ENCODE data around the gene GALNT9. TPM values are rescaled to one million over a fixed set of nuclear protein-coding genes. Genes with fewer than 3 reads are reported as not detected.
A peak's percentile ranks its signal among the peaks of the same experiment; 100 is the strongest.

Gene GALNT9
- total RNA-seq, 2 donors from 2014 or later = 0.34 TPM; not detected in 1

GRCh38 chr12:132292328-132293319, 36.8 kb downstream of the GALNT9 start:
- Mint-ChIP-seq H3K27ac (no peak overlapping the region), H3K27me3 (peaks cover 7% of the 10 kb centered on the region), H3K4me1 (no peaks in the 10 kb centered on the region), H3K9me3 (no peaks in the 10 kb centered on the region), H3K36me3 (ENCODE audit: low read depth) (no peaks in the 10 kb centered on the region), H3K4me3 (no peak overlapping the region)
- ATAC-seq (replicated peaks) = no peak

- Mint-ChIP-seq H3K4me1 (no peaks in the 10 kb centered on the region), H3K27me3 (peaks cover 12% of the 10 kb centered on the region), H3K9me3 (no peaks in the 10 kb centered on the region), H3K27ac (no peak overlapping the region), H3K36me3 (ENCODE audit: low read depth) (no peaks in the 10 kb centered on the region), H3K4me3 (no peak overlapping the region)
- no peak for ATAC-seq (replicated peaks)
Measured at GRCh38 chr12:132291402-132292175, 37.8 kb downstream of the GALNT9 start.

- no peaks in the 10 kb centered on the region for H3K36me3 Mint-ChIP-seq (ENCODE audit: low read depth)
- peaks cover 13% of the 10 kb centered on the region for H3K27me3 Mint-ChIP-seq
- no peaks in the 10 kb centered on the region for H3K9me3 Mint-ChIP-seq
- no peaks in the 10 kb centered on the region for H3K4me1 Mint-ChIP-seq
- no peak overlapping the region for H3K4me3 Mint-ChIP-seq
- no peak overlapping the region for H3K27ac Mint-ChIP-seq
- ATAC-seq (replicated peaks) = no peak
Measured at GRCh38 chr12:132290203-132290540, 39.2 kb downstream of the GALNT9 start.

- no peak for ATAC-seq (replicated peaks)
- Mint-ChIP-seq H3K4me1 (no peaks in the 10 kb centered on the region), H3K36me3 (ENCODE audit: low read depth) (no peaks in the 10 kb centered on the region), H3K27me3 (peaks cover 13% of the 10 kb centered on the region), H3K4me3 (no peak overlapping the region), H3K9me3 (no peaks in the 10 kb centered on the region), H3K27ac (no peak overlapping the region)
Measured at GRCh38 chr12:132289356-132290202, 39.8 kb downstream of the GALNT9 start.

- Mint-ChIP-seq H3K4me1 (no peaks in the 10 kb centered on the region), H3K4me3 (no peak overlapping the region), H3K27ac (no peak overlapping the region), H3K27me3 (peaks cover 13% of the 10 kb centered on the region), H3K36me3 (ENCODE audit: low read depth) (no peaks in the 10 kb centered on the region), H3K9me3 (no peaks in the 10 kb centered on the region)
- no peak for ATAC-seq (replicated peaks)
Measured at GRCh38 chr12:132288516-132289215, 40.7 kb downstream of the GALNT9 start.

- ATAC-seq (replicated peaks) = no peak
- Mint-ChIP-seq H3K9me3 (no peaks in the 10 kb centered on the region), H3K36me3 (ENCODE audit: low read depth) (no peaks in the 10 kb centered on the region), H3K4me1 (no peaks in the 10 kb centered on the region), H3K4me3 (no peak overlapping the region), H3K27me3 (peaks cover 9% of the 10 kb centered on the region), H3K27ac (no peak overlapping the region)
Measured at GRCh38 chr12:132287391-132288238, 41.8 kb downstream of the GALNT9 start.

- H3K4me1 Mint-ChIP-seq = no peaks in the 10 kb centered on the region
- no peaks in the 10 kb centered on the region for H3K36me3 Mint-ChIP-seq (ENCODE audit: low read depth)
- ATAC-seq (replicated peaks) = no peak
- H3K9me3 Mint-ChIP-seq = no peaks in the 10 kb centered on the region
- H3K27me3 Mint-ChIP-seq = peaks cover 9% of the 10 kb centered on the region
- H3K27ac Mint-ChIP-seq = no peak overlapping the region
- no peak overlapping the region for H3K4me3 Mint-ChIP-seq
Measured at GRCh38 chr12:132286912-132287311, 42.5 kb downstream of the GALNT9 start.

- Mint-ChIP-seq H3K4me1 (no peaks in the 10 kb centered on the region), H3K36me3 (ENCODE audit: low read depth) (no peaks in the 10 kb centered on the region), H3K4me3 (no peak overlapping the region), H3K27ac (no peak overlapping the region), H3K9me3 (no peaks in the 10 kb centered on the region), H3K27me3 (peaks cover 9% of the 10 kb centered on the region)
- ATAC-seq (replicated peaks) = no peak
Measured at GRCh38 chr12:132285991-132286681, 43.3 kb downstream of the GALNT9 start.

- no peak overlapping the region for H3K4me3 Mint-ChIP-seq
- H3K36me3 Mint-ChIP-seq (ENCODE audit: low read depth) = no peaks in the 10 kb centered on the region
- no peaks in the 10 kb centered on the region for H3K9me3 Mint-ChIP-seq
- peaks cover 9% of the 10 kb centered on the region for H3K27me3 Mint-ChIP-seq
- ATAC-seq (replicated peaks) = no peak
- H3K27ac Mint-ChIP-seq = no peak overlapping the region
- no peaks in the 10 kb centered on the region for H3K4me1 Mint-ChIP-seq
Measured at GRCh38 chr12:132284827-132285741, 44.3 kb downstream of the GALNT9 start.

GRCh38 chr12:132284071-132284826, 45.1 kb downstream of the GALNT9 start:
- H3K9me3 Mint-ChIP-seq = no peaks in the 10 kb centered on the region
- no peaks in the 10 kb centered on the region for H3K4me1 Mint-ChIP-seq
- no peak overlapping the region for H3K4me3 Mint-ChIP-seq
- H3K36me3 Mint-ChIP-seq (ENCODE audit: low read depth) = no peaks in the 10 kb centered on the region
- ATAC-seq (replicated peaks) = no peak
- no peak overlapping the region for H3K27ac Mint-ChIP-seq
- peaks cover 9% of the 10 kb centered on the region for H3K27me3 Mint-ChIP-seq

- H3K36me3 Mint-ChIP-seq (ENCODE audit: low read depth) = no peaks in the 10 kb centered on the region
- ATAC-seq (replicated peaks) = peak; percentile 28
Measured at GRCh38 chr12:132282950-132283771, 46.2 kb downstream of the GALNT9 start.

More at GRCh38 chr12:132282950-132283771, 46.2 kb downstream of the GALNT9 start:
- Mint-ChIP-seq H3K4me3 (no peak overlapping the region), H3K27me3 (peaks cover 9% of the 10 kb centered on the region), H3K27ac (no peak overlapping the region), H3K4me1 (no peaks in the 10 kb centered on the region), H3K9me3 (no peaks in the 10 kb centered on the region)

Measured in activated T-helper 17 cell treated with anti-CD3 and anti-CD28 coated beads, Interleukin-2, amount 50 U/mL, for 72 hours (primary cell).